Psoas muscle (tissue), 8 donors: Measurements from ENCODE around the gene RLN3. TPM values are rescaled to one million over a fixed set of nuclear protein-coding genes. Genes with fewer than 3 reads are reported as not detected.

ENCODE experiments used
- ATAC-seq, 4 donors: fragments of 200-7000 bp; cut with Tn5 transposase; one replicate each; pipeline ENCODE4 v1.9.1; 2020; ENCODE audit warnings: moderate library complexity in 3 of 4, mild to moderate bottlenecking in 2 of 4
- DNase-seq, 2 donors: peaks; one replicate each; pipeline ENCODE4 v3.0.0-alpha.2; 2020
- H3K27ac ChIP-seq: fragments of 200-600 bp; one replicate; pipeline ENCODE4 v1.8.0; 2022
- H3K27me3 ChIP-seq, 3 donors: fragments of 200-600 bp in 1 of 3; one replicate each; pipeline versions ENCODE4 v1.6.1 to v1.8.0; 2013 to 2022; ENCODE audit warnings: low read length in 2 of 3, mild to moderate bottlenecking in 2 of 3, moderate library complexity in 1 of 3; ENCODE audit not compliant: insufficient read depth in 3 of 3
- H3K36me3 ChIP-seq, 2 donors: fragments of 200-600 bp in 1 of 2; one replicate each; pipeline versions ENCODE4 v1.6.1 to v1.8.0; 2013 to 2022; ENCODE audit warnings: low read depth in 1 of 2, mild to moderate bottlenecking in 1 of 2, moderate library complexity in 1 of 2; ENCODE audit not compliant: insufficient read depth in 1 of 2
- H3K4me1 ChIP-seq: fragments of 200-600 bp; one replicate; pipeline ENCODE4 v1.8.0; 2022
- H3K4me3 ChIP-seq: fragments of 200-600 bp; one replicate; pipeline ENCODE4 v1.8.0; 2022; ENCODE audit warnings: mild to moderate bottlenecking
- H3K9me3 ChIP-seq: fragments of 200-600 bp; one replicate; pipeline ENCODE4 v1.8.0; 2022
- CTCF ChIP-seq: fragments of 200-600 bp; IDR thresholded peaks from one replicate; pipeline ENCODE4 v1.8.0; 2022; ENCODE audit warnings: antibody characterized with exemption
- WGBS, 3 donors: extraction: QIAGEN DNeasy Blood & Tissue Kit; methylation state at CpG; one replicate each; pipeline versions ENCODE4 v1.1.6 to v1.1.7; 2013; 5-methylcytosine and 5-hydroxymethylcytosine counted together
- intact Hi-C, 2 donors: fragments of 100-400 bp; cut with DNase I; formaldehyde crosslinking; loops; one replicate each; pipeline versions ENCODE4 v1.11.0 to v1.14.2; 2022
- polyA plus RNA-seq, 3 donors: library from polyadenylated mRNA; stranded (reverse); fragments of 200-250 nt; gene quantifications; one replicate each; pipeline ENCODE4 v1.2.3, GENCODE V29; 2013
- total RNA-seq, 4 donors: library from RNA; stranded (reverse); fragmentation: NEBNext Ultra II Directional in 2 of 4; extraction: Animal tissue kit (Norgen Biotek cat#: 25700) in 2 of 4; gene quantifications; one replicate each; pipeline versions ENCODE4 v1.2.1 to v1.2.4, GENCODE V29; 2021 to 2023
- donor health status: healthy with polysubstance abuse.
- donor health status: DM: no; HTN: no; CAD: no; lungs with moderate emphysema.
- donor health status: Bipolar disorder and iron deficiency.
- donor health status: healthy.
- donor health status: DM: yes; HTN: yes; CAD: no.
- donor health status: DM: no; HTN: no; CAD: no.
- donor health status: DM: no; HTN: no; CAD: no.
- donor health status: DM: yes; HTN: yes; CAD: no.

The RLN3 gene
- total and polyA plus RNA-seq, 7 donors, result not detected

GRCh38 chr19:14005349-14006084, 22.4 kb upstream of the RLN3 start:
- Histone ChIP-seq H3K4me1 (peaks cover 45% of the 10 kb centered on the region), H3K27ac (peak overlapping the region; percentile 98), H3K9me3 (no peaks in the 10 kb centered on the region), H3K4me3 (peak overlapping the region; percentile 82), H3K36me3 (no peaks in the 10 kb centered on the region), H3K27me3 (no peaks in the 10 kb centered on the region)
- ATAC-seq, result peak; percentile 66 to 70 (median 68)
- TF ChIP-seq CTCF, result no peak
- intact Hi-C loops, result loop anchor here in 1 of 2 donors (5.0 kb wide), 1 partner anchor 67 kb away; the partner anchor contains the start of gene MISP3
- DNase-seq, result peak; percentile 91 to 96
- WGBS, 3 donors, result 6 to 20% (median 11%) methylated on average over 15 to 50 of the region's 50 CpGs

- 0 to 1% (median 0%) methylated on average over 48 to 58 of the region's 58 CpGs for WGBS, 3 donors
- intact Hi-C loops, result loop anchor here in 1 of 2 donors (5.0 kb wide), 1 partner anchor 66 kb away; the partner anchor contains the start of gene MISP3
- no peaks in the 10 kb centered on the region for H3K27me3 ChIP-seq
- H3K27ac ChIP-seq, result peak within 1 kb of the TSS; percentile 98
- H3K36me3 ChIP-seq, result no peaks in the 10 kb centered on the region
- H3K9me3 ChIP-seq, result no peaks in the 10 kb centered on the region
- H3K4me3 ChIP-seq, result peak within 1 kb of the TSS; percentile 91
- peak; percentile 100 for DNase-seq
- ATAC-seq, result peak; percentile 84 to 88 (median 87)
- TF ChIP-seq CTCF, result no peak
- peaks cover 38% of the 10 kb centered on the region for H3K4me1 ChIP-seq
Measured at GRCh38 chr19:14006085-14006765, 21.7 kb upstream of the RLN3 start, which contains the start of gene RFX1. RFX1 (minus strand) TSS chr19:14006320; CDS start chr19:13993843, 12,477 bp downstream.

- 4 to 8% (median 6%) methylated on average over 50 to 56 of the region's 56 CpGs for WGBS, 3 donors
- H3K27me3 ChIP-seq, result no peaks in the 10 kb centered on the region
- intact Hi-C loops, result loop anchor here in 1 of 2 donors (5.0 kb wide), 1 partner anchor 65 kb away; the partner anchor contains the start of gene MISP3
- H3K27ac ChIP-seq, result peak overlapping the region; percentile 98
- H3K36me3 ChIP-seq, result no peaks in the 10 kb centered on the region
- H3K4me1 ChIP-seq, result peaks cover 34% of the 10 kb centered on the region
- DNase-seq, result peak; percentile 90 to 95
- H3K9me3 ChIP-seq, result no peaks in the 10 kb centered on the region
- peak overlapping the region; percentile 91 for H3K4me3 ChIP-seq
- no peak for TF ChIP-seq CTCF
- peak; percentile 55 to 67 (median 57) for ATAC-seq
Measured at GRCh38 chr19:14006766-14007562, 21.0 kb upstream of the RLN3 start.

GRCh38 chr19:14012378-14012915, 15.5 kb upstream of the RLN3 start:
- no peaks in the 10 kb centered on the region for H3K4me1 ChIP-seq
- intact Hi-C loops, result no loop called here
- no peak overlapping the region for H3K27ac ChIP-seq
- WGBS, 3 donors, result 82 to 84% (median 83%) methylated on average over 2 of the region's 2 CpGs
- H3K4me3 ChIP-seq, result no peak overlapping the region
- no peaks in the 10 kb centered on the region for H3K9me3 ChIP-seq
- DNase-seq, result no peak
- no peaks in the 10 kb centered on the region for H3K36me3 ChIP-seq
- no peak for TF ChIP-seq CTCF
- ATAC-seq, result no peak
- H3K27me3 ChIP-seq, result no peaks in the 10 kb centered on the region
